A549 (cell line): ENCODE results near the gene TNFAIP8.

Experiments used
- CEBPB ChIP-seq, 2 experiments: fragments of >200 bp in 1 of 2; sonication (Bioruptor Twin) in 1 of 2; formaldehyde crosslinking in 1 of 2; IDR thresholded peaks; 2 replicates each; pipeline ENCODE4 v1.6.1; 2012 to 2016
- FOSL2 ChIP-seq, 2 experiments: fragments of 450-650 bp in 1 of 2; fragments of >200 bp in 1 of 2; sonication (Bioruptor Twin) in 1 of 2; formaldehyde crosslinking; IDR thresholded peaks; 2 replicates each; pipeline versions ENCODE4 v1.5.0 to v1.6.1; 2016 to 2020; ENCODE audit warnings: mild to moderate bottlenecking in 1 of 2, moderate library complexity in 1 of 2

GRCh38 chr5:119353213-119353612, 2.6 kb upstream of the TNFAIP8 start:
- TF ChIP-seq FOSL2 (IDR thresholded peaks at IDR 0.05) (no peak), FOSL2 (CRISPR knock-in tag; IDR thresholded peaks at IDR 0.05) (no peak), CEBPB (IDR thresholded peaks at IDR 0.05) (no peak)
